Cardiac muscle cell (in vitro differentiated cells and primary cell): Measurements from ENCODE around the gene MACROD2. TPM values are rescaled to one million over a fixed set of nuclear protein-coding genes. Genes with fewer than 3 reads are reported as not detected.

ENCODE experiments used
- DNase-seq, 2 donors: peaks; one replicate each; pipeline versions ENCODE4 v3.0.0 to v3.0.0-alpha.2; 2010 to 2017; ENCODE audit warnings: low read depth in 1 of 2, low spot score in 1 of 2
- H3K27ac ChIP-seq: fragments of 200-600 bp; sonication (generic); 2 replicates; pipeline ENCODE4 v1.5.1; 2016
- H3K27me3 ChIP-seq: fragments of 200-600 bp; sonication (generic); 2 replicates; pipeline ENCODE4 v1.6.0; 2016; ENCODE audit warnings: control low read depth
- H3K36me3 ChIP-seq: fragments of 200-600 bp; sonication (generic); 2 replicates; pipeline ENCODE4 v1.5.1; 2016; ENCODE audit warnings: control low read depth
- H3K4me1 ChIP-seq: fragments of 200-600 bp; sonication (generic); 2 replicates; pipeline ENCODE4 v1.8.1; 2017; ENCODE audit warnings: low read depth, mild to moderate bottlenecking, mixed run types
- H3K4me3 ChIP-seq: fragments of 200-600 bp; sonication (generic); 2 replicates; pipeline ENCODE4 v1.5.1; 2016; ENCODE audit warnings: mild to moderate bottlenecking
- H3K9me3 ChIP-seq: fragments of 200-600 bp; sonication (generic); 2 replicates; pipeline ENCODE4 v1.5.1; 2017; ENCODE audit warnings: low read depth, mild to moderate bottlenecking, control low read depth
- CTCF ChIP-seq: IDR thresholded peaks from 2 replicates; pipeline ENCODE4 v1.5.1; 2012; ENCODE audit warnings: low read depth, mild to moderate bottlenecking, low read length
- polyA plus RNA-seq: library from polyadenylated mRNA; unstranded; fragments of >200 nt; fragmentation: Nextera tagmentation; extraction: Ambion mirVana; gene quantifications from 2 replicates; pipeline ENCODE4 v1.2.1, GENCODE V29; 2016
- total RNA-seq: library from RNA; depleted of rRNA; stranded (reverse); fragments of >200 nt; gene quantifications from 2 replicates; pipeline ENCODE4 v1.2.3, GENCODE V29; 2016

MACROD2 gene
- total and polyA plus RNA-seq, 2 experiments from 2014 or later, result 9.3 to 14.4 TPM

- no peaks in the 10 kb centered on the region for H3K4me1 ChIP-seq
- no peaks in the 10 kb centered on the region for H3K27me3 ChIP-seq
- TF ChIP-seq CTCF, result no peak
- no peak overlapping the region for H3K27ac ChIP-seq
- no peak overlapping the region for H3K4me3 ChIP-seq
- no peaks in the 10 kb centered on the region for H3K36me3 ChIP-seq
- no peaks in the 10 kb centered on the region for H3K9me3 ChIP-seq
- no peak for DNase-seq
These were observed 614.3 kb downstream of the MACROD2 start for GRCh38 chr20:14609328-14610221.

- no peak for DNase-seq
- H3K27ac ChIP-seq, result no peak overlapping the region
- no peak for TF ChIP-seq CTCF
- no peak overlapping the region for H3K4me3 ChIP-seq
- H3K9me3 ChIP-seq, result no peaks in the 10 kb centered on the region
- H3K4me1 ChIP-seq, result no peaks in the 10 kb centered on the region
- H3K36me3 ChIP-seq, result no peaks in the 10 kb centered on the region
- H3K27me3 ChIP-seq, result no peaks in the 10 kb centered on the region
These were observed 616.2 kb downstream of the MACROD2 start for GRCh38 chr20:14611479-14611878.

- Histone ChIP-seq H3K27ac (no peak overlapping the region), H3K36me3 (no peaks in the 10 kb centered on the region), H3K4me3 (no peak overlapping the region), H3K27me3 (no peaks in the 10 kb centered on the region), H3K9me3 (no peaks in the 10 kb centered on the region), H3K4me1 (no peaks in the 10 kb centered on the region)
- DNase-seq, result peak in 1 of 2 donors; percentile 35
- TF ChIP-seq CTCF, result no peak
These were observed 617.1 kb downstream of the MACROD2 start for GRCh38 chr20:14612391-14612790.

GRCh38 chr20:14616003-14616402 is 620.7 kb downstream of the MACROD2 start:
- Histone ChIP-seq H3K36me3 (no peaks in the 10 kb centered on the region), H3K4me1 (no peaks in the 10 kb centered on the region), H3K9me3 (no peaks in the 10 kb centered on the region), H3K27ac (no peak overlapping the region), H3K4me3 (no peak overlapping the region), H3K27me3 (no peaks in the 10 kb centered on the region)
- no peak for DNase-seq
- no peak for TF ChIP-seq CTCF

GRCh38 chr20:14617123-14617522 is 621.8 kb downstream of the MACROD2 start:
- H3K4me3 ChIP-seq, result no peak overlapping the region
- H3K36me3 ChIP-seq, result no peaks in the 10 kb centered on the region
- DNase-seq, result no peak
- H3K4me1 ChIP-seq, result no peaks in the 10 kb centered on the region
- TF ChIP-seq CTCF, result no peak
- no peaks in the 10 kb centered on the region for H3K9me3 ChIP-seq
- H3K27me3 ChIP-seq, result no peaks in the 10 kb centered on the region
- H3K27ac ChIP-seq, result no peak overlapping the region
